Mammary epithelial cell (primary cell): ENCODE data around the gene XRCC5.

Source experiments
- EZH2 ChIP-seq: IDR thresholded peaks from 2 replicates; pipeline ENCODE4 v1.6.1; 2012; ENCODE audit warnings: low read length, inconsistent platforms, borderline replicate concordance
- TF ChIP-seq, protein P1 (sequence below), 2 donors: IDR thresholded peaks in 1 of 2; conservative IDR thresholded peaks in 1 of 2; 2 replicates each; pipeline ENCODE4 v1.5.1; 2011 to 2012; ENCODE audit warnings: inconsistent platforms in 2 of 2, low read length in 2 of 2, mild to moderate bottlenecking in 2 of 2, control low read depth in 1 of 2, low read depth in 1 of 2; ENCODE audit not compliant: insufficient read depth in 1 of 2; ENCODE audit errors: extremely low read depth in 1 of 2

DNA sequence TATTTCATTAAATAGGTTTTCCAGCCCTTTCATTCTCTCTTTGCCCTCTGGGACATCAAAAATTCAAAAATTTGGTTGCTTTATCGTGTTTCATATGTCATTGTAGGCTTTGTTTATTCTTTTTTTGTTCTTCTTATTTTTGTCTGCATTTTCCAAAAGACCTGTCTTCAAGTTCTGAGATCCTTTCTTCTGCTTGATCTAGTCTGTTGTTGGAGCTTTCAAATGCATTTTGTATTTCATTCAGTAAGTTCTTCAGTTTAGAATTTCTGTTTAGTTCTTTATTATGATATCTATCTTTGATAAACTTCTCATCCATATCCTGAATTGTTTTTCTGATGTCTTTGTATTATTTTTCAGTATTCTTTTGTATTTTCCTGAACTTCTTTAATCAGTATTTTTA lies 123.6 kb downstream of the XRCC5 start:
- TF ChIP-seq, protein P1, sequence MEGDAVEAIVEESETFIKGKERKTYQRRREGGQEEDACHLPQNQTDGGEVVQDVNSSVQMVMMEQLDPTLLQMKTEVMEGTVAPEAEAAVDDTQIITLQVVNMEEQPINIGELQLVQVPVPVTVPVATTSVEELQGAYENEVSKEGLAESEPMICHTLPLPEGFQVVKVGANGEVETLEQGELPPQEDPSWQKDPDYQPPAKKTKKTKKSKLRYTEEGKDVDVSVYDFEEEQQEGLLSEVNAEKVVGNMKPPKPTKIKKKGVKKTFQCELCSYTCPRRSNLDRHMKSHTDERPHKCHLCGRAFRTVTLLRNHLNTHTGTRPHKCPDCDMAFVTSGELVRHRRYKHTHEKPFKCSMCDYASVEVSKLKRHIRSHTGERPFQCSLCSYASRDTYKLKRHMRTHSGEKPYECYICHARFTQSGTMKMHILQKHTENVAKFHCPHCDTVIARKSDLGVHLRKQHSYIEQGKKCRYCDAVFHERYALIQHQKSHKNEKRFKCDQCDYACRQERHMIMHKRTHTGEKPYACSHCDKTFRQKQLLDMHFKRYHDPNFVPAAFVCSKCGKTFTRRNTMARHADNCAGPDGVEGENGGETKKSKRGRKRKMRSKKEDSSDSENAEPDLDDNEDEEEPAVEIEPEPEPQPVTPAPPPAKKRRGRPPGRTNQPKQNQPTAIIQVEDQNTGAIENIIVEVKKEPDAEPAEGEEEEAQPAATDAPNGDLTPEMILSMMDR (conservative IDR thresholded peaks at IDR 0.05 in 1 of 2, IDR thresholded peaks at IDR 0.05 in 1 of 2; ENCODE audit: extremely low read depth in 1 of 2, insufficient read depth in 1 of 2, low read depth in 1 of 2, low read length in 2 of 2): no peak
- TF ChIP-seq EZH2: no peak
